ENCODE data around the gene FASTKD2.
"Not testable (repeated sequence)": the region's sequence is repeated elsewhere in the genome, so short reads cannot be mapped to it uniquely, and the experiment has no call there.

Gene FASTKD2

GRCh38 chr2:206792645-206793044 is 27.2 kb downstream of the FASTKD2 start:
- DNase-seq, result no peak

DNA sequence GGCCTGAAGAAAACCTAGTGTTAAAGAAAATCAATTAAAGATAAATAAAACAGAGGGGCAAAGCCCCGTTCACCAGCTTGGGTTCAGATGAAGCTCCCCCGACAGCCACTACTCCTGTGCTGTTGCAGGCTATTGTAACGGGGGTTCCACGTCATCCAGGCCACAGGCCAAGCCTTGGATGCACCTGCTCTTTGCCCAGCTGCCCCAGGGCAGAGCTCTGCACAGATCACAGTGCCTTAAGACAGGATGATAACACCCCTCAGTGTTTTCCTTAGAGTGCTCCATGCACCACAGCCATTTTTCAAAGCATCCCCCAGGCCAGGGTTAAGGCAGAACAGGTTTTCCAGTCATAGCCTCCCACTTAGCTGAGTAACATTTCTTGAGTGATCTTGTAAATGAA is 32.0 kb downstream of the FASTKD2 start:
- DNase-seq, result no peak

DNA sequence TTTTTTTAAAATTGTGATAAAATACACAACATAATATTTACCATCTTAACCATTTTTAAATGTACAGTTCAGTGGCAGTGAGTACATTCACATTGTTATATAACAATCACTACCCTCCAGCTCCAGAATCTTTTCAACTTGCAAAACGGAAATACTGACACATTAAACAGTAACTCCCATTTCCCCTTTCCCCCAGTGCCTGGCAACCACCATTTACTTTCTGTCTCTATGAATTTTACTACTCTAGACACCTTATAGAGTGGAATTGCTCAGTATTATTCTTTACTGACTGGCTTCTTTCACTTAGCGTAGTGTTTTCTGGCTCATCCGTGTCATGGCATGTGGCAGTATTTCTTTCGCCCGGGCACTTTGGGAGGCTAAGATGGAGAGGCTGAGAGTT is 32.6 kb downstream of the FASTKD2 start:
- DNase-seq, result no peak

GRCh38 chr2:206799083-206799482 is 33.7 kb downstream of the FASTKD2 start:
- DNase-seq, result no peak

DNA sequence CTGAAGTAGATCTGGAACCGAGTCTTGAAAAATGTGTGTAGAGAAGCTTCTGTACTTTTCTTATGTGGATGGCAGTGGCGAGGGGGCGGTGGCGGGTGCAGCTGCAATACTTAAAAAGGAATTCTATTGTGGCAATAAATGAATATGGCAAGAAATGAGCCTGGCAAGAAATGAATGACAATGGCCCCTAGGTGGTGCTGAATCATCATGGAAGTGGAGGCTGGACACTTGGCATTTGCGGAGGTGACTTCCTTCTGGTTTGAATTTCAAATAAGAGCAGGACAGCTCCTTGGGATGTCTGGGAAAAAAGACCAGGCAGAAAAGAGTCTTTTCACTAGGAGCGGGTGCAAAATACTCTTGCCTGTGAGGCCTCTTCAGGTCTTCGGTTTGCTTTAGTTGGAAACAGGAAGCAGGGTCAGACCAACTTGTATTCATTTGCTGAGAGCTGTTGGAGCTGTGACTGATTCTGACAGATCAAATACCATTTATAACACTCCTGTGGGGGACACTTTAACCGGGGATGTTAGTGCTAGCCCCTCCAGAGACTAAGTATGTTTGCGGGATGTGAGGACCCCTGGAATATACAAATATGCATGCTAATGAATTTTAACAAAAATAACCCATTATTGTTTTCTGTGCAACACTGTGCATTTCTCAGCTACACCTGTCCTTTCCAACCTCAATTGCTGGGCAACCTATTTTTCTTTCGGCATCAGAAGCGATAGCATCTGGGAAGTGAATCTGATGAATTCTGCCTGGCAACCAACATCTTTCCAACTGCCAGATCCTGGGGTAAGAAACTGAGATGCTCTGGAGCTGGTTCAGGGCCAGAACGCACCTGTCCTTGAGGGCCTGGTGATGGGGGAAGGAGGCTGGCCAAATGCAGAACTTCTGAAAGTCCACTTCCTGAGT is 35.4 kb downstream of the FASTKD2 start:
- peak; percentile 66 for DNase-seq

- no peak for DNase-seq
These were observed 36.2 kb downstream of the FASTKD2 start for GRCh38 chr2:206801418-206802189.

DNA sequence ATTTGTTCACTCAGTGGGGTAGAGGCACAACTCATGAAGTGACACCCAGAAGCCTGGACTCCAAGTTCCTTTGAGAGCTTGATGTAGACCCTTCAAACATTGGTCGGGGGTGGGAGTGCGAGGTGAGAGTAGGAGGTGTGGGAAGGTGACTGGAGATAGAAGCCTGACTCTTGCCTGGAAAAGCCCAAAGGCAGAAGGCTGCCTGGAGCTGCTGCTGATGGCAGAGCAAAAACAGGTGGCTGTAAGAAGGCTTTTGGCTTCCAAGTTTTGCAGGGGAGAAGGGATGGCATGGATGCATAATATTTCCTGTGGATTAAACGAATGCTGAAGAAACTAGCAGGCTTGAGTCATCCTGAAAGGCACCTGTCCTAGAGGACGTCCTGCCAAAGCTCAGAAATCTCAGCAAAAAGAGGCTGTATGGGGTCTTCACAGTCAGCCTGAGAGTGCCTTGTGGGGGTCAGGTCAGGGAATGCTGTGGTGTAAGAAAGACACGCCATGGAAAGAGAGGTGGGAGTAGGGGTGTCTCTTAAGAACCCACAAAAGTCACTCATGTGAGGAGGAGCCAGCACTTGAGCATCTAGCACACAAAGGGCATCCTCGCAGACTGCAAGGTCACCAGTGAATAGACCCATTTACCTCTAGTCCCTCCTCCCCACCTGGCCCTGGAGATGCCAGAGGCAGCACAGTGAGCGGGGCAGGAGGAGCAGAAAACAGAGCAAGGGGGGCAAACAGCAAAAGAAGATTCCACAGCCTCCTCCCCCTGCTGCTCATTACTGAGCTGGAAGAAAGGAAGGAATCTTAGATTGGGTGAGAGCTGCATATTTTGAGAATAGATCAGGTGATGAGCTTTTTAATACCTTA is 37.5 kb downstream of the FASTKD2 start:
- no peak for DNase-seq

DNA sequence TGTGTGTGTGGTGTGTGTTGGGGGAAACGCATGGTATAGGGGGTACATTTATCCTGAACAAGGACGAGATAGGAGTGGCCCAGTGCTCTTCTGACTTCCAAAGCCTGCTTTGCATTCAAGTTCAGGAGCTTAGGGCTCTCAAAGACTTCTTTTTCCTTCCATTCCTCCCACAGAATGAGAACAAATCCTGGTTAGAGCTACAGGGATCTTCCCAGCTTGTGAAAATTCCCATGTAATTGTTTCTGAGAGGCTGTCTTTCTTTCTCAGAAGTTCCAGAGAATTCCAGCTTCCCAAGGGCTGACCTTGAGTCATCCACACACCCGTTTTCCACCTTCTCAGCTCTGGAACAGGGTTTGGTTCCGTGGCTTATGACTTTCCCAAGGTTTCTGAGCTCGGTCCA is 38.9 kb downstream of the FASTKD2 start:
- no peak for DNase-seq

GRCh38 chr2:206805887-206806607 is 40.6 kb downstream of the FASTKD2 start:
- no peak for DNase-seq

- not testable (repeated sequence) for DNase-seq
These were observed 42.2 kb downstream of the FASTKD2 start for GRCh38 chr2:206807624-206808023.

DNA sequence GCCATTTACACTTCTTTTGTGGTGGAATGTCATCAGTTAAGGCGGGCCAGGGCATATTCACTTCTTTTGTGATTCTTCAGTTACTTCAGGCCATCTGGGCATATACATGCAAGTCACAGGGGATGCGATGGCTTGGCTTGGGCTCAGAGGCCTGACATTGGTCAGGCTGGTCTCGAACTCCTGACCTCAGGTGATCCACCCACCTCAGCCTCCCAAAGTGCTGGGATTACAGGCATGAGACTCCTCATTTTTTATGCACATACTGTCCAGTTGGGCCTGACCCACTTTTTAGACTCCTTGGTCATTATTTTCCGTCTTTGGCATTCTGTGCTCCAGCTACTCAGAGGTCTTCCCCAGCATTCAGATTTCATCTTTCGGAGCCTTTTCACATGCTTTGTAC is 47.1 kb downstream of the FASTKD2 start:
- not testable (repeated sequence) for DNase-seq

DNA sequence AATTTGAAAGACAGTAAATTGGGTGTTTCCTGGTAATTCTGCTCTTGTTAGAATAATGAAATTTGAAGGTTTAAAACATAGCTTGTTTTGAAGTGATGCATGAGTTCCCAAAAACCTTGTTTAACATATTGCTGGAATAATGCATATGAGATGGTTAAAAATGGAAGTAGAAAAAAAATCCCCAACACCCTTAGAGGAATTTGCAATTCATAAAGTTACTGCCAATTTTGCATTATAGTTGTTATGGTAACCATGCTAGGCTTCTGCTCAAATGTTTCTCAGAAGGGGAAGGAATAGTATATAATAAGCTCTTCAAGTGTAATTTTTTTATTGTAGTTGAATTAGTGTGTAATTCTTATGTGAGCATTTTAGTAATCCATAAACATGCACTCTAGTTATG is 49.1 kb downstream of the FASTKD2 start:
- no peak for DNase-seq

GRCh38 chr2:206820807-206821206 is 55.4 kb downstream of the FASTKD2 start:
- no peak for DNase-seq

DNA sequence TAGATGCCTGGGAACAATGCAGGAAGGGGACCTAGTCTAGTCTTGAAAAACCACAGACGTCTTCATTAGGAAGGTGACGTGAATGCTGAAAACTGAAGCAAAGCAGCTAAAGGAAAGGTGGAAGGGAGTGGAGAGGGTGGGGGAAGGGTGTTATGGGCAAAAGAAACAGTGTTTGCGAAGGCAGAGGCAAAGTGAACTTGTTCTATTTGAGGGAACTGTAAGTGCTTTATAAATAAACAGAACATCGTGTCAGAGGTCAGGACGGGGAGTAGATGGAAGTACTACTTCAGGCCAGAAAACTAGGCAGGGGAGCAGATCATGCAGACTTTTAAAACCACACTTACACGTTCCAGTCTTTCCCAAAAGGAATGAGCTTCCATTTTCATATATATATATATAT is 57.8 kb downstream of the FASTKD2 start:
- no peak for DNase-seq

GRCh38 chr2:206824087-206824618 is 58.7 kb downstream of the FASTKD2 start:
- DNase-seq, result no peak

- DNase-seq, result no peak
These were observed 59.6 kb downstream of the FASTKD2 start for GRCh38 chr2:206824993-206825392.

GRCh38 chr2:206831442-206831995 is 66.1 kb downstream of the FASTKD2 start:
- no peak for DNase-seq

DNA sequence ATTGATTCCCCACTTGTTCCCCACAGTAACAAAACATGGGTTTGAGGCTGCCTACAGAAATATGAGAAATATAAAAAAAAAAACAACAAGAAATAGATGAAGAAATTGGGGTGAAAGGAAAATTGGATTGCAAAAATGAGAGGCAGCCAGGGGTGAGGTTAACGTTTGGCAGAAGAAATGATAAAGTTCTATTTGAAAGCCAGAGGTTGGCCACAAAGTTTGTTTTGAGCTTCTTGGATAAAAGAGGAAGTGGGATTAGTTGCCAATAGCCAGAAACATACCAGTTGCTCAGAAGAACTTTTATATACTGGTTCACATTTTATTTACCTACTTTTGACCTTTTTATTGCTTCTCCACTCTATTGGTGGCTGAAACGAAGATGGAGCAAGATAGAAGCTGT is 67.5 kb downstream of the FASTKD2 start:
- no peak for DNase-seq

DNA sequence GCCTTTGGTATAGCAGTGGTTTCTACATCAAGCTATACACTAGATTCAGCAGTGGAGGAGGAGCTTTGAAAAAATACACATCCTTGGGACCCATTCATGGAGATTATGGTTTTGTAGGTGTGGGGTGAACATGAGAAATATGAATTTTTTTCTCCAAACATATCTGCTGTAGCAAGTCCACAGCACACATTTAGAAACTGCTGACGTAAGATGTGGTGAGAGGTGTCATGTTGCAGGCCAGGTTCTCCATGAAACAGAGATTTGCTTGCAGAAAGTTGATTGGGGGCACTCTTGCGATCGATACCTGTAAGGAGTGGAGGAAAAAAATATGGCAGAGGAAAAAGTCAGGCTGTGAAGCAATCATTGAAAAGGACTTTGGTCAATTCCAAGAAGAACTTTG is 67.9 kb downstream of the FASTKD2 start:
- no peak for DNase-seq

DNA sequence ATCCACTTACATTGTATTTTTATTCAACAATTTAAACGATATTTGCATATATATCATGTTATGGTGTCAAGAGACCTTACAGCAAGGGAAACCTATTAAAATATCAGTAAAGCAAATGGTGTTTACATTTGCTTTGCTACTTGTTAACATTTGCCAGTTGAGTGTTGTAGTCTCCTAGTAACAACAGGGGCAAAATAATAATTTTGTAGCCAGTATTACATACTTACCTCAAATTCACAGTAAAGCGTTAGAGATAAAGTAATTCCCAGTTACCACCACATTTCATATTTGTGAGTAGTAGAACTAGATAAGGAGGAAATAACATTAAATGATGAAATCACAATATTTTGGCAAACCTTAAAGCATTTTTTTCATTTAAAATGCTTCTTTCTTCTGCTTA is 71.3 kb downstream of the FASTKD2 start:
- DNase-seq, result peak; percentile 72

GRCh38 chr2:206837775-206838174 is 72.4 kb downstream of the FASTKD2 start:
- no peak for DNase-seq

GRCh38 chr2:206838690-206839089 is 73.3 kb downstream of the FASTKD2 start:
- DNase-seq, result no peak
